Endothelial cell of hepatic sinusoid (primary cell): ENCODE measurements around the gene CDC42EP4.
"Not testable (repeated sequence)": the region's sequence is repeated elsewhere in the genome, so short reads cannot be mapped to it uniquely, and the experiment has no call there.

Source experiments
- in situ Hi-C: cut with HindIII; loops from 2 replicates; pipeline ENCODE4 v1.10.0; 2017; ENCODE audit warnings: low sequenced_read_pairs

CDC42EP4 gene

DNA sequence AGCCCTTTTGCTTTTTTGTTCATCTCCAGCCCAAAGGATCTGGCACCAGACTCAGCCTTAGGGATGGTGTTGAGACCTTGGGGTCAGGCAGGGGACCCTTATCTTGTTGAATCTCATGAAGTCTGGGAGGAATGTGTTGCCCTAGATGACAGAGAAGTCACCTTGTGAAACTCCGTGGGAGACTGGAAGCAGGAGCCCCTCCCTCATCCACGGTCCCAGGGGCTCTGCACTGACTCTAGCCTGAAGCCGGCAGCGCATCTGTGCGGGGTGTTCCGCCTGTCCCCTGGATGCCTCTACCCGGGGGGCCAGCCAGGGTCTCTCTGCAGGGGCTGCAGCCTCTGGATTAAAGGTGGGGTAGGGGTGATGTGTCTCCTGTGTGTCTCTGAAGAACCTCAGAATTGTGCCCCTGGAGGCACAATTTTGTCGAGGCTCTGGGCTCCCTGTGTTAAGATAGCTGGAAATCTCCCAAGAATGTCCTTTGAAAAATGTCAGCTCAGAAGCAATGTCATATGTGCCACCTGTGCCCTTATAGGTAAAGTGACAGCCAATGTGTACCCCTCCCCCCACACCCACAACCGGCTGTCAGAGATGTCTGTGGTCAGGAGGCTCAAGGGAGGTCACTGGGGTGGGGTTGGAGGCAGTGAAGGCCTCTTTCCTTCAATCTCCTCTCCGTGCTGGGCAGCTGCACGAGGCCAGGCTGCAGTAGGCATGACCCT is 32.1 kb upstream of the CDC42EP4 start:
- in situ Hi-C loops: no loop called here

DNA sequence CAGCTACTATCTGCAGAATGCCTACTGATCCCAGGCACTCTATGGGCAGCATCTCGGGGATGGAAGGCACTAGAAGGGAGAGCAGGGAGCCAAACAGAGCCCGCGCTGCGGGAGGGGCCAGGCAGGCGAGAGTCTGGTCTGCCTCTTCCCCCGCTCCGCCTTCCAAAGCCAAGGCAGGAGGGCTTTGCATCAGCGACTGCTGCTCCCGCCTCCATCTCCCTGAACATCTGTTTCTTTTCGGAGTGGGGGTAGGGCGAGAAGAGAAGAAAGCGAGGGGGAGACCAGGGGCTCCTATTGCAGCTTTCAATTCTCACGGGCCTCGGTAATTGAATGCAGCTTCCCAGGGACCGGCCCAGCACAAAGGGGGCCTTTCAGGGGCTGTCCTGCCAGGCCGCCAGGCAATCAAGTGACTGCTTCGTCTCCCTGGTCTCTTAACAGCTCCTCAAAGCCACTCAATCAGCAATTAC is 31.4 kb upstream of the CDC42EP4 start:
- in situ Hi-C loops: no loop called here

DNA sequence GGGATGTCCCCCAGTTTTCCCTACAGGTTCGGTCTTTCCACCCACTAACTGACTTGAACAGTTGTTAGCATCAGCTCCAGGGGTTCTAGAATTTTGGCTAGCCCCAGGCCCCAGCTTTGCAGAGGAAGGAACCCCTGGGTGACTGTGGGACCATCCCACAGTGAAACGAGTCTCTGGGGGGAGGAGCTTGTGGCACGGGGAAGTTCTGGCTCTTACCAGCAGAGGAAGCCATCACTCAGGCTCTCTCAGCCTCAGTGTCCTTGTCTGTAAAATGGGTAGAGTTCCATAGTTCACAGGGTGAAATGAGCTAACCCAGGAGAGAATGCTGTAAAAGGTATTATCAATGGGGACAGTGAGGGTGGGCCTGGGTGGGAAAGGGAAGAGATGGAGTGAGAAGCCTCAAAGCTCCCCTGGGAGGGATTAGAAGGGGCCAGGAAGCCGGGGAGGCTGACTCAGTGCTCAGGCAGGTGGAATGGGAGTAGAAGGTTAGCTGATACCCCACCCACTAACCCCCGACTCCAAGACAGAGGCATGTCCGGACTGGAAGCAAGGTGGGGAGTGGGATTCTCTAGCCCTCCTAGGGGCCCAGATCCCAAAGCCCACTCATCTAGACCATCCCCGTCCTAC is 30.9 kb upstream of the CDC42EP4 start:
- in situ Hi-C loops: no loop called here

DNA sequence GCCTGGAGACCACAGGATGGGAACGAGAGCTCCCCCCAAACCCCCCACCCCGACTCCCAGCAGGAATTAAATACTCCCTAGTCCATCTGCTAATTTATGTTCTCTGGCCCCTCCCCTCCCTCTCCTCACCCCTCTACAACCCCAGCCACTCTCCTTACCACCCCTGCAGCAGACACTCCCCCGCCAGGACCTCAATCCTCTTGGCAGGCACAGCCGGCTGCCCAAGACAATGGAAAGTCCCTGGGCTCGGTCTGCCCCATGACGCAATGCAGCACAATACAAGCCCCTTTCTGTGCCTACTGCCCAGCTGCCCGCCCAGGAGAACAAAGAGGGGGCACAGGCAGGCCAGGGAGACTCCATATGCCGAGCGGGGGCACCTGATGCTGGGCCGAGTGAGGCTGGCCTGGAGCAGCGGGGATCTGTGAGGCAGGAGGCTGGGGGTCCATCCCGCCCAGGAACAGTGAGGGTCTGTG is 30.3 kb upstream of the CDC42EP4 start:
- in situ Hi-C loops: no loop called here

DNA sequence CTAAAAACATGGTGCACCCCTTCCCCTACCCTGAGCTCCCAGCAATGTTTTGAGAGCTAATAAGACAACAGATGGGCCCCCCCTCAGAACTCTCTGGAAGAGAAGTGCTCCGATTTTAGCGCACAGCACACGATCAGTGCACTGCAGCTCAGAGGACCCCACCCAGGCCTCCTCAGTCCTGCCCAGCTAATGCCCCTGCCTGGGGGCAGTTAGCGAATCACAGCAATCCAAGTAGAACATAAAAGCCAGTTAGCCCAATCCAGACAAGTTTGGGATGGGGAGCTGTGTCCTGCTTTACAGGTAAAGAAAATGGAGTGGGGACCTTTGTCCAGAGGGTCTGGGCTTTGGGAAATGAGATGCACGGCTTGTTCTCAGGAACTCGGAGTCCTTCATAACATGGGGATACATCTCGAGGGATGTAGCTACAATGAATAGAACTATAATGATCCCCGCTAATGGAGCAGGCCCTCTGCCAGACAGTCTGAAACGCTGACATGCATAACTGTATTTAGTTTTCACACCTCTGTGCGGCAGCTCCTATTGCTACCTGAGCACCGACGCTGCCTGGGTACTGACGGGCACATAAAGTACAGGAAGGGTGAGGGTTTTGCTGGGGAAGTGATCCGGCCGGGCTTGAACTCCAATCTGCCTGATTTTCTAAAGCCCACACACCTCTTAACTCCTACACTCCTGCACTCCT is 29.7 kb upstream of the CDC42EP4 start:
- in situ Hi-C loops: no loop called here

DNA sequence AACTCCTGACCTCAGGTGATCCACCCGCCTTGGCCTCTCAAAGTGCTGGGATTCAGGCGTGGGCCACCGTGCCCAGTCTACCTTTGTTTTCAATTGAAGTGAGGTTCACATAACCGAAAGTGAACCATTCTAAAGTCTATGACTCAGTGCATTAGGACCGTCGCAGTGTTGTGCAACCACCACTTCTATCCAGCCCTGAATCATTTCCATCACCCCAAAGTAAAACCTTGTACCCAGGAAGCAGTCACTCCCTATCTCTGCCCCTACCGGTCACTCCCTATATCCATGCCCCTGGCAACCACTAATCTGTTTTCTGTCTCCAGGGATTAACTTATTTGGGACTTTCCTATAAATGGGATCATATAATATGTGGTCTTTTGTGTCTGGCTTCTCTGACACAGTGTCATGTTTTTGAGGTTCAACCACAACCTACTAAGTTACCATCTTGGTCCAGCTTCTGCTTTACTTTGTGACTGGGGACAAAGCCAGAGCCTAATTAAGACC is 28.3 kb upstream of the CDC42EP4 start:
- in situ Hi-C loops: no loop called here

DNA sequence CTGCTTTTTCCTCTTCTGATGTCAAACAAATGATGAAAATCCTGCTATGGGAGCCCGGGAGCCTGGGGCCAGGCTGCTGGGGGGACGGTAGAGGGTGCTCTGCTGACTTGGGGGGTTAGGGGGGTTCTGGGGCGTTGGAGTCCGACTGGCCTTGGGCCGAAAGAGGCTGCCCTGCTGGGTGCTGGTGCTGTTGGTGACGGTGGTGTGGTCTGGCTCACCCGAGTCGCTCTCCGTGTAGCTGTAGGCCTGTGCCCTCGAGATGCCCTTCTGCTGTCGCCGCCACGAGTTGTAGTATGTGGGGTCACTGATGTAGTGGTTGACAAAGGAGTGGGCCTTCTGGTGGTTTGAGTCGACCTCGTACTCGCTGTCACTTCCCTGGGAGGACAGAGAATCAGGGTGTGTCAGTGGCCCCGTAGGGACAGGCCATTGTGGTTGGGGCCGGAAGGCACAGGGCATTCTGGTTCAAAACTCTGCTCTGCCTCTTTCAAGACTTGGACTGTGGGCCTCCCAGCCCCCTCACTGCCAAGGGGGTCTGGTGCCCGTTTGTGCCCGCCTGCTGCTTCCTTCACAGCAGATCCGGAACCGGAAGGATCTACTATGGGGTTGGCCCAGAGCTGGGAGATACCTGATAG is 26.9 kb upstream of the CDC42EP4 start:
- in situ Hi-C loops: no loop called here

DNA sequence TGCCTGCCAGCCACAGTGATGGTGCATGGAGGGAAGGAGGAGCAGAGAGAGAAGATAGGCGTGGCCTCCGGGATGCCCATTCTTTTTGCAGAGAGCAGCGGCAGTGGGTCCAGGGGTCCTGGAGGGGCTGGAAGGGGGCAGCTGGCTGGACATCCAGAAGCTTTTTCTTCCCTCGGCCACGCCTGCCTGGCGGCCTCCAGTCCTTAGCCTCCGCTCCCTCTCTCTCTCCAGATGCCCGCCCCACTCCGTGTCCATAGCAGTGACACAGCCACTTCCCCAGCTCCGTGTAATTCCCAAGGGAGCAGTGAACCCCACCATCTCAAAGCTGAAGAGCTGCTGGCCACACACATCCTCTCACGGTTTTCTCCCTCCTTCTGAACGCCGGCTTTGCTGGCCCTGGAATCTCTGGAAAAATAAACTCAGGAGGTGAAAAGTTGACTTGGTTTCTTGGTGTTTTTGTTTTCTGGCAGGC is 26.3 kb upstream of the CDC42EP4 start:
- in situ Hi-C loops: no loop called here

DNA sequence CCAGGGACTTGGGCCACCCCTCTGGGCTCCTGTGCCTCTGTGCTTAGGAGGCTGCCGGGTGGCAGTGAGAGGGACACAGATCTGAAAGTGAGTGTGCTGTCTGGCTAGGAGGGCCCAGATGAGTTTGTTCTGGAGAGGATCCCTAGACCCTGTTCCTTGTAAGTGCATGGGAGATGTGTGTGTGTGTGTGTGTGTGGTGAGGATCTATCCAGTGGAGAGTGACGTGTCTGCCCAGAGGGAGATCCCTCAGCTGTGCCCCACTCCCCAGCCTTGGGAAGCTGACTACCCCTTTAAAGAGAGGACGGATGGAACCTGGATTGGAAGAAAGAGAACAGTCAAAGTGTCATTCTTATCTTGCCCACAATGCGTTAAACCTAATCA is 25.5 kb upstream of the CDC42EP4 start:
- in situ Hi-C loops: no loop called here

DNA sequence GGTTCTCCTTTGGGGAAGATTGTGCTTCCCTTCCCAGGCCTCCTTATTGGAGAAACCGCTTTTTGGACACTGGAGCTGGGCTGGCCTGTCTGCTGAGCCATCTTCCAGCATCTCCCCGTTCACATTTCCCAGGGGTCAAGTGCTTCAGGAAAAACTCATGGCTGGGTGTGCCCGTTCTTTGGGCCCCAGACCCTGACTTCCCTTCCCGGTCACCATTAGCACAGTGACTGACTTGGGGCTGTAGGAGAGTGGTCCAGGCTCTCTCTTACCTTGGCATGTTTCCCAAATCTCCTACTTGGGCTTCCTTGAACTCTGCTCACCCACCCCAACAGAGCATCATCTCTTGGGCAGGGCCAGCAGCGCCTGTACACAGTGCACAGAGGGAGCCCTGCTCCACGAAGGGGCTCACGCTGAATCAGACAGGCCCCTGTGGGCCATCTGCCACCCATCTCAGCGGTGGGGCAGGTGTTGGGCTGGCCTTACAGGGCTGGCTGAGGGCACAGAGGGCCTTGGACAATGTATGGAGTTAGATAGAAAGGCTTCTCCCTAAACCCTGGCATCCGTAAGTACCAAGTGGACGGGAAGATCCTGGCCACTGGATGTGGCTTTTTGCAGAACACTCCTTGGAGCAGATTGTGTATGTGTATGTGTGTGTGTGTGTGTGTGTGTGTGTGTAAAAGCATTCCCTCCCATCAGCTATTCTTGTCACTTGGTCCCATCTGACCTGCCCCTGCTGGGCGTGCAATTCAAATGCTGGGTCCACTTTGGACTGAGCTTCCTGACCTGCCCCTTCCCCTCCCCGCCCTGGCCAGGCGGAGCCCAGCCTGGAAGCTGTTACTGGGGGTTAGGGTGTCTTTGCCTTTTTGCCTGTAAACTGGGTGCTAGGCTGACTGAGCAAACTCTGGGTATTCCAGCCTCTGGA is 24.9 kb upstream of the CDC42EP4 start:
- in situ Hi-C loops: no loop called here

DNA sequence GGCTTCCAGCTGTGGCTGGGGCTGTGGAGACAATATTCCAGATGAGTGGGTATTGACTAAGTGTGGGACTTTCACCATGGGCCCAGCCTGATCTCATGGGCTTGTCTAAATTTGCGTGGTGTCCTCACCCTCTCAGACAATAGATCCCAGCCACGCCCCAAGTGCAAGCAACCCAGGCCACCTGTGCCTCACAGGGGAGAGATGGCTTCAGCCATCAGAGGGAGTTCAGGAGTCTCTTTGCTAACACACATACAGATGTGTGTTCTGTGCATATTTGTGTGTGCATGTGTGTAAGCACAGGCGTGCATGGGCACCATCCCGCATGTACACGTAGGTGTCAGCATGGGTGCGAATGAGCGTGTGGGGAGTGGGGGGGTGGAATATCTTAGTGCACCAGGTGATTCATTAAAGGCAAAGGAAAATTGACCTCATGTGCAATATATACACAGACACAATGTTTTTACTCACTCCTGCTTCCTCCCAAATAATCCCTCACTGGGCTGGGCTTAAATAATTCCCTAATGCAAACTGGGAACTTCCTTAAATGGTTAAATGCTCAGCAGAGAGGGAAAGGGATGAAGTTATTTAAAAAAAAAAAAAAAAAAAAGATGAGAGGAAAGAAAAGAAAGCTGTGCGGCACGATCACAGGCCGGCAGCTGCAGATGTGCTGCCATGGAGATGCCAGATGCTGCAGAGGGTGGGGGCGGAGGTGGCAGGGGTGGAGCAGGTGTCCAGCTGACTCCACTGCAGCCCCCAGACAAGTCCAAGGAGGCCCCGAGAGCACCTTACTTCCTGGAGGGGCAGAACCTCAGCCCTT is 24.0 kb upstream of the CDC42EP4 start:
- in situ Hi-C loops: no loop called here

DNA sequence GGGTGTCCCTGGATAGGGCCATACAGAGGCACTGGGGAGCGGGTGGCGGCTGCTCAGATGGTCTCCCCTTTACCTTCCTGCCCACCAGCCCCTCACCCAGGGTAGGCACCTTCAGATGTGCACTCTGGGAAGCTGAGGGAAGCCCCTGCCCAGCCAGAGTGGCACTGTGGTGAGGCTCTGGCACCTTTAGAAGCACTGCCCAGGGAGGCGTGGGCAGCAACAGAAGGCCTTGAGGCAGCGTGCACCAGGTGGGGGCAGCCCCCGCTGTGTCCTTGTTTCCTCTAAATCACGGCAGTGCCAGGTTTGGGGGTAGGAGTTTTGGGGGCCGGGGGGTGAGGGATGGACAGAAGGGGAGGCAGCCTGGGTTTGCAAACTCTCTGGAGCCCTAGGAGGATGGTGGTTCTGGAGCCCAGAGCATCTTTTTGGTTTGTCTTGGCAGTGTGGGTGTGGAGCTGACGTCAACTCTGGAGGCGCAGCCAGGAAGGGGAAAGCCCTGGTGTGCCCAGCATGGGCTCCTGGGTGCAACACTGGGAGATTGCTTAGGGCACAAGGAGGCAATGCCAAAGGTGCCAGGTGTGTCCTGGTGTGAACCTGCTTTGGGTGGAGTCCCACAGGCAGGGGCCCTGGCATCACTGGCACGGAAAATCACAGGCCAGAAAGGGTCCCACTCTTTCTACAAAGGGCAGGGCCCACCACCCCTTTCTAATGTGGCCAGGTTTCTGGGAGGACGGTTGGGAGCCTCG is 23.1 kb upstream of the CDC42EP4 start:
- in situ Hi-C loops: no loop called here

DNA sequence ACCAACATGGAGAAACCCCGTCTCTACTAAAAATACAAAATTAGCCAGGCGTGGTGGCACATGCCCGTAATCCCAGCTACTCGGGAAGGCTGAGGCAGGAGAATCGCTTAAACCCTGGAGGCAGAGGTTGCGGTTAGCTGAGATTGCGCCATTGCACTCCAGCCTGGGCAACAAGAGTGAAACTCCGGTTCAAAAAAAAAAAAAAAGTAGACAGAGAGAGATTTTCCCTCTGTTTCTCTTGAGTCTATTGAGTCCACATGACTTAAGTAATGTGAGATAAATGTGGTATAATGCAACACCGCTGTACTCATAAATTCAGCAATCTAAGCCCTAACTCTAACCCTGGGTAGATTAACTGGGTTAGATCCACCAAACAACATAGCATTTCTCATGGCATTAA is 21.6 kb upstream of the CDC42EP4 start:
- in situ Hi-C loops: not testable (repeated sequence)

DNA sequence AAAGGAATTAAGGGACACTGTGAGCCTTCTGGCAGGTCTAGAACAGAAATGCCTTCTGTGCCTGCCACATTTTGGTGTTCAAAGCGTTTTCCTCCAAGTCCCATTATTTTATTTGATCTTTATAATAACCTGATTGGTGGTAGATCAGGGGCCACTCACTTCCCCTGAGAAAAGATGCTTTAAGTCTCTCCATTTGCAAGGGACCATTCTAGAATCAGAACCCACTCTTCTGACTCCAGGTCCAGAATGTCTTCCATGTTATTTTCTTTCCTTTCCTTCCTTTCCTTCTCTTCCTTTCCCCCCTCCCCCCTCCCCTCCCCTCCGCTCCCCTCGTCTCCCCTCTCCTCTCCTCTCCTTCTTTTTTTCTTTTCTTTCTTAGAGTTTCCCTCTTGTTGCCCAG is 19.3 kb upstream of the CDC42EP4 start:
- in situ Hi-C loops: no loop called here

DNA sequence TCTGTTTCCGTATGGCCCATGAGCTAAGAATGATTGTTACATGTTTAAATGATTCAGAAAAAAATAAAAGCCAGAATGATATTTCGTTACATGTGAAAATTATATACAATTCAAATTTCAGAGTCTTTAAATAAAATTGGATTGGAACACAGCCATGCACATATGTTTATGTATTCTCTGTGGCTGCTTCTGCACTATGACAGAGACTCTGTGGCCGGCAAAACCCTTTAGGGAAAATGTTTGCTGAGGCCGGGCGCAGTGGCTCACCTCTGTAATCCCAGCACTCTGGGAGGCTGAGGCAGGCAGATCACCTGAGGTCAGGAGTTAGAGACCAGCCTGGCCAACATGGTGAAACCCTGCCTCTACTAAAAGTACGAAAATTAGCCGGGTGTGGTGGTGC is 15.9 kb upstream of the CDC42EP4 start:
- in situ Hi-C loops: no loop called here

DNA sequence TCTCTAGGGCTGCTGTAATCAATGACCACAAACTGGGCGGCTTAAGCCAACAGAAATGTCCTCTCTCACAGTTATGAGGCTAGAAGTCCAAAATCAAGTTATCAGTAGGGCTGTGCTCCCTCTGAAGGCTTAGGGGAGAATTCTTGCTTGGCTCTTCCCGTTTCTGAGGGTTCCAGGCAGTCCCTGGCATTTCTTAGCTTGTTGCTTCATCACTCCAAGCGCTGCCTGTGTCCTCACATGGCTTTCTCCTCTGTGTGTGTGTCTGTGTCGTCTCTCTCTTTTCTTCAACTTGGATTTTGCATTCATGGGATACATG is 13.7 kb upstream of the CDC42EP4 start:
- in situ Hi-C loops: no loop called here

DNA sequence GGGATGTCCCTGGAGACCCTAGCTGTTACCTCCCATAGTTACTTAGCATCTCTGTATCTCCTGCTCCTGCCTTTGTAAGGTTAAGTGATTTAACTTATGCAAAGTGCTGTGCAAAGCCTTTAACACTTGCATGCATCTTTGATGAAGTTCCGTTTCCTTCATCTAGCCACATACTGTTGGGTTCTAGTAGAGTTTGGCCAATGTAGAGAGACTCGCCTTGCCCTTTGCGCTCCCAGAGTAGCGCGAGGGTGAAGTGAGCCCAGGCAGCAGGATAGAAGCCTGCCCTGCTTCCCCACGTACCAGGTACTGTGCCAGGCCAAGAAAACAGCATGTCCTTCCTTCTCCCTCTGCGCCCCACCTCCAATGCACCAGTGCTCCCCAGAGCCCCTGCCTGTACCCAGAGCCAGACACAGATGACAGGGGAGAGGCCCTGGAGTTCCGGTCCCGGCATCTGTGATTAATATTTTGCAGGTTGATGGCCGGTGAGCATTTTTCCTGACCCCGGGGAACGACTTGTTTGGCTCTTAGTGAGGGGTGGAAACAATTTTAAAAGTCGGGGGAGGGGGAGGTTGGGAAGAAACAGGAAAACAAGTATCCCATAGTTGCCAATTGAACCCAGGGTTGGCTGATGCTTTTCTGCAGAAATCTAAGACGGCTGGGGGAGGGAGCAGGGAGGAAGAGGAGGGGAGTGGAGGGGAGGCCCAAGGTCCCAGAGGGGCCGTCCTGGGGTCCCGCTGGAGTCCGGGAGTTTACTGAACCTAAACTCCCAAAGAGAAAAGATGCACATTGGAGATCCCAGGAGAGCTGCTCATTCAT is 13.1 kb upstream of the CDC42EP4 start:
- in situ Hi-C loops: no loop called here

DNA sequence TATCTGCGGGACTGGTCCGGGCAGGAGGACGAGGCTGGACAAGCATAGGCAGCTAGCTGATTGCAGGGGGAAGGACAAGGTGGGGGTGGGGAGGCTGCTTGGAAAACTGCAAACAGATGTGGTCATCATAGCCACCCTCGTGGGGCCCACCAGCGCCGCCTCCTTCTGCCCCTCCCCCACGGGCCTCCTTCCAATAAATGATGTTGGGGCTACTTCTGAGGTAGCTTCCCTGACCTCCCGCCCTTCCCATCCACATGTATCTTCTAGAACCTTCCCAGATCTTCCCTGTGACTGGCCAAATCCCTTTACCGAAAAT is 12.3 kb upstream of the CDC42EP4 start:
- in situ Hi-C loops: no loop called here
